Subcutaneous abdominal adipose tissue (tissue), 5 donors: ENCODE results near the gene GPBP1L1.
"Not testable (repeated sequence)": the region's sequence is repeated elsewhere in the genome, so short reads cannot be mapped to it uniquely, and the experiment has no call there.

ENCODE experiments used
- H3K27ac ChIP-seq: one replicate; pipeline ENCODE4 v1.7.0; 2013; ENCODE audit warnings: low read depth, mild to moderate bottlenecking, inconsistent platforms, low read length, moderate library complexity
- H3K27me3 ChIP-seq, 5 donors: one replicate each; pipeline ENCODE4 v1.7.0; 2013; ENCODE audit warnings: low read length in 5 of 5, inconsistent platforms in 1 of 5; ENCODE audit not compliant: control insufficient read depth in 5 of 5, insufficient read depth in 4 of 5
- H3K36me3 ChIP-seq, 5 donors: one replicate each; pipeline ENCODE4 v1.7.0; 2013; ENCODE audit warnings: low read length in 5 of 5; ENCODE audit not compliant: control insufficient read depth in 5 of 5, insufficient read depth in 5 of 5
- H3K4me1 ChIP-seq, 5 donors: one replicate each; pipeline ENCODE4 v1.7.0; 2013; ENCODE audit warnings: low read length in 5 of 5, mild to moderate bottlenecking in 3 of 5, moderate library complexity in 1 of 5; ENCODE audit not compliant: control insufficient read depth in 5 of 5, insufficient read depth in 5 of 5
- H3K4me3 ChIP-seq, 5 donors: one replicate each; pipeline ENCODE4 v1.7.0; 2013; ENCODE audit warnings: low read length in 5 of 5, low read depth in 1 of 5
- H3K9ac ChIP-seq, 5 donors: one replicate each; pipeline ENCODE4 v1.7.0; 2013; ENCODE audit warnings: low read length in 5 of 5, mild to moderate bottlenecking in 4 of 5, moderate library complexity in 3 of 5
- H3K9me3 ChIP-seq, 5 donors: one replicate each; pipeline ENCODE4 v1.7.0; 2013; ENCODE audit warnings: low read length in 5 of 5; ENCODE audit not compliant: control insufficient read depth in 5 of 5
- donor health status: healthy.
- donor health status: healthy.
- donor health status: healthy.
- donor health status: healthy.
- donor health status: healthy.

The GPBP1L1 gene

DNA sequence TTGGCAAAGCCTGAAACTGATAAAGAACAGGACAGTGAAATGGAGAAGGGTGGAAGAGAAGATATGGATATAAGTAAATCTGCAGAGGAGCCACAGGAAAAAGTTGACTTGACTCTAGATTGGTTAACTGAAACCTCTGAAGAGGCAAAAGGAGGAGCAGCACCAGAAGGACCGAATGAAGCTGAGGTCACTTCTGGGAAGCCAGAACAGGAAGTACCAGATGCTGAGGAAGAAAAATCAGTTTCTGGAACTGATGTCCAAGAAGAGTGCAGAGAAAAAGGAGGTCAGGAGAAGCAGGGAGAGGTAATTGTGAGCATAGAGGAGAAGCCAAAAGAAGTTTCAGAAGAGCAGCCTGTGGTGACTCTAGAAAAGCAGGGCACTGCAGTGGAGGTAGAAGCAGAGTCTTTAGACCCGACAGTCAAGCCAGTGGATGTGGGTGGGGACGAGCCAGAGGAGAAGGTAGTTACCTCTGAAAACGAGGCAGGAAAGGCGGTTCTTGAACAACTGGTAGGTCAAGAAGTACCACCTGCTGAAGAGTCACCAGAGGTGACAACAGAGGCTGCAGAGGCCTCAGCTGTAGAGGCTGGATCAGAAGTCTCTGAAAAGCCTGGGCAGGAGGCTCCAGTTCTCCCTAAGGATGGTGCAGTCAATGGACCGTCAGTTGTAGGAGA, 78.8 kb downstream of the GPBP1L1 start:
- no peak overlapping the region for H3K27ac ChIP-seq
- H3K9ac ChIP-seq, result no peak overlapping the region
- H3K36me3 ChIP-seq, result peaks cover 6 to 43% (median 27%) of the 10 kb centered on the region in 5 donors
- no peaks in the 10 kb centered on the region for H3K9me3 ChIP-seq
- H3K4me1 ChIP-seq, result peaks cover 1 to 15% (median 7%) of the 10 kb centered on the region in 5 donors
- H3K27me3 ChIP-seq, result no peaks in the 10 kb centered on the region
- no peak overlapping the region for H3K4me3 ChIP-seq

DNA sequence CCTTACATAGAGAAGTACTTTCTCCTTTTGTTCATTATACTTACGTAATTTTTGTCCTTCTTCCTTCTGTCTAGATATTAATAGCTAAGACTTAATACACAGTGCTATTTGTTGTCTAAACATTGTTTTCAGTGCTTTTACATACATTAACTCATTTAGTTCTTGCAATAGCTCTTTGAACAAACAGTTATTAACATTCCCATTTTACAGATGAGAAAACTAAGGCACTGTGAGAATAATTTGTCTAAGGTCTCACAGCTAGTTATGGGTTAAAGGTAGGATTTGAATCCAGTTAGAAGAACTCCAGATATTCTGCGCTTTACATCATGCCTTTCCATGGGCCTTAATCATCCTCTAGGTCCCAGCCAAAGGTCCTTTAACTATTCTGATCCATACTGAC, 82.1 kb downstream of the GPBP1L1 start:
- peaks cover 6 to 28% (median 15%) of the 10 kb centered on the region in 5 donors for H3K36me3 ChIP-seq
- no peak overlapping the region for H3K4me3 ChIP-seq
- no peak overlapping the region for H3K9ac ChIP-seq
- no peaks in the 10 kb centered on the region for H3K27me3 ChIP-seq
- H3K9me3 ChIP-seq, result no peaks in the 10 kb centered on the region
- peaks cover 1 to 15% (median 7%) of the 10 kb centered on the region in 5 donors for H3K4me1 ChIP-seq
- H3K27ac ChIP-seq, result no peak overlapping the region

DNA sequence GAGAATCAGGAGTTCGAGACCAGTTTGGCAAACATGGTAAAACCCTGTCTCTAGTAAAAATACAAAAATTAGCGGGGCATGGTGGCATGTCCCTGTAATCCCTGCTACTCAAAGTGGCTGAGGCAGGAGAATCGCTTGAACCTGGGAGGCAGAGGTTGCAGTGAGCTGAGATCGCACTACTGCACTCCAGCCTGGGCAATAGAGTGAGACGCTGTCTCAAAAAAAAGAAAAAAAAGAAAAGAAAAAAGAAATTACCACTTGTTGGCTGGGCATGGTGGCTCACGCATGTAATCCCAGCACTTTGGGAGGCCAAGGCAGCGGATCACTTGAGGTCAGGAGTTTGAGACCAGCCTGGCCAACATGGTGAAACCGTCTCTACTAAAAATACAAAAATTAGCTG, 89.6 kb downstream of the GPBP1L1 start:
- H3K9me3 ChIP-seq, H3K4me1 ChIP-seq, H3K27ac ChIP-seq, H3K27me3 ChIP-seq, H3K9ac ChIP-seq, H3K4me3 ChIP-seq: not testable (repeated sequence)
- H3K36me3 ChIP-seq, result peaks cover 10 to 26% (median 15%) of the 10 kb centered on the region in 5 donors

DNA sequence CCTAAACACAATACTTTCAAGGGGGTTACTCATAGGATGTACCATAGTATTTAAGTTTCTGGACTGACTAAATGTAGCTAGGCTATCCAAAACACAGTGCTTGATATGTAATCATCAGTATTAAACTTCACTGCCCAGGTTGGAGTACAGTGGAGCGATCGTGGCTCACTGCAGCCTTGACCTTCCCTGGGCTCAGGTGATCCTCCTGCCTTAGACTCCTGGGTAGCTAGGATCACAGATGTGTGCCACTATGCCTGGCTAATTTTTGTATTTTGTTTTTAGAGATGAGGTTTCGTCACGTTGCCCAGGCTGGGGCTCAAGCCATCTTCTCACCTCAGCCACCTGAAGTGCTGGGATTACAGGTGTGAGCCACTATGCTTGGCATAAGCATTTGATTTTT, 91.9 kb downstream of the GPBP1L1 start:
- no peaks in the 10 kb centered on the region for H3K27me3 ChIP-seq
- no peaks in the 10 kb centered on the region for H3K9me3 ChIP-seq
- H3K27ac ChIP-seq, result no peak overlapping the region
- H3K36me3 ChIP-seq, result peaks cover 10 to 31% (median 21%) of the 10 kb centered on the region in 5 donors
- H3K9ac ChIP-seq, result no peak overlapping the region
- peaks cover 0 to 4% (median 0%) of the 10 kb centered on the region in 5 donors for H3K4me1 ChIP-seq
- H3K4me3 ChIP-seq, result no peak overlapping the region

DNA sequence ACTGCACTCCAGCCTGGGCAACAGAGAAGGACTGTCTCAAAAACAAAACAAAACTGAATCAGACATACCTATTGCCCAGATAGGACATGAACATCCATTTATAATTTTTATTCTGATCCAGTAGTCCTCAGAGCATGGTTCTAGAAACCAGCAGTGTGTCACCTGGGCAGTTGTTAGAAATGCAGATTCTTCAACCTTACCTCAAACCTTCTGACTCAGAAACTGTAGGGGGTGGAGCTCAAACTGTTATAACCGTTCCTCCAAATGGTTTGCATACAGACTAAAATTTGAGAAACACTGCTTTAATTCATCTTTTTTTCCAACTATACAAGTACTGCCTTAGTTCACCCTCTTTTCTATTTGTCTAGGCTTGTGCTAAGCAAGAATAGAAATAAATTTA, 96.5 kb downstream of the GPBP1L1 start:
- no peak overlapping the region for H3K27ac ChIP-seq
- H3K4me1 ChIP-seq, result peaks cover 8 to 22% (median 21%) of the 10 kb centered on the region in 5 donors
- H3K27me3 ChIP-seq, result no peaks in the 10 kb centered on the region
- H3K36me3 ChIP-seq, result peaks cover 0 to 20% (median 13%) of the 10 kb centered on the region in 5 donors
- no peak overlapping the region for H3K4me3 ChIP-seq
- no peak overlapping the region for H3K9ac ChIP-seq
- H3K9me3 ChIP-seq, result no peaks in the 10 kb centered on the region

DNA sequence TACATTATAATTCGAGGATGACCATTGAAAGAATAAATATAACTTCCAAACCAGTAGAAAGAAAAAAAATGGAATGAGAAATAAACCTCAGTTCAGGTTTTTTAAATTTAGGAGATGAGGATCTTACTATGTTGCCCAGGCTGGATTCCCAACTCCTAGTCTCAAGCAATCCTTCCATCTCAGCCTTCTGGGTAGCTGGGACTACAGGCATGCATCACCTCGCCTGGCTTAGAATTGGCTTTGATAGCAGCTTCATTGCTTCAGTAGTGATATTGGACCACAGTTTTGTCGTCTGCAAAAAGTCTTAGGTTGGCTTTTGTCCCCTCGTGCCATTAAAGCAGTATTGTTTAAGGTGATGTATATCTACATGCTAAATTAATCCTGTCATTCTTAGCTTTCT, 99.6 kb downstream of the GPBP1L1 start:
- peaks cover 0 to 6% (median 3%) of the 10 kb centered on the region in 5 donors for H3K36me3 ChIP-seq
- H3K4me1 ChIP-seq, result peaks cover 8 to 29% (median 24%) of the 10 kb centered on the region in 5 donors
- H3K9ac ChIP-seq, result no peak overlapping the region
- no peak overlapping the region for H3K27ac ChIP-seq
- no peaks in the 10 kb centered on the region for H3K9me3 ChIP-seq
- H3K4me3 ChIP-seq, result peak overlapping the region in 2 of 5 donors; percentile 42 to 77
- no peaks in the 10 kb centered on the region for H3K27me3 ChIP-seq

DNA sequence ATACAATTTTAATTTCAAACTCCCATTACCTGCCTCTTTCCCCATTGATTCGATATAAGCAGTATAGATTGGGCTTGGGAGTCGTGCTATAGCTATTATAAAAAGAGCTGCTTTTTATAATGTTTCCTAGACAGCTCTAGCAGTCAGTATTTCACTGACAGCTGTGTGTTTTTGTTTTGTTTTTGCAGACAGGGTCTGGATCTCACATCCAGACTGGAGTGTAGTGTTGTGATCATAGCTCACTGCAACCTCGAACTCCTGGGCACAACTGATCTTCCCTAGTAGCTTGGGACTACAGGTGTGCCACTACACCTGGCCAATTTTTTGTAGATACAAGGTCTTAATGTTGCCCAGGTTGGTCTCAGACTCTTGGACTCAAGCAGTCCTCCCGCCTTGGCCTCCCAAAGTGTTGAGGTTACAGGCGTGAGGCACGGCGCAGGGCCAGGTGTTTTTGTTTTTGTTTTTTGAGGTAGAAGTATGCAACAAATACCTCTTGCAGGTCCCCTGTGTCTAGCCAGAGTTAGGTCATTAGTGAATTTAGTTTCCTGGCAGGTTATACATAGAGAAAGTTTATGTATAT, 100.7 kb downstream of the GPBP1L1 start:
- H3K4me1 ChIP-seq, result peaks cover 8 to 28% (median 24%) of the 10 kb centered on the region in 5 donors
- no peaks in the 10 kb centered on the region for H3K9me3 ChIP-seq
- H3K36me3 ChIP-seq, result no peaks in the 10 kb centered on the region
- H3K9ac ChIP-seq, result peak overlapping the region; percentile 6 to 91 (median 42)
- H3K27me3 ChIP-seq, result no peaks in the 10 kb centered on the region
- H3K27ac ChIP-seq, result no peak overlapping the region
- peak overlapping the region; percentile 76 to 100 (median 94) for H3K4me3 ChIP-seq

DNA sequence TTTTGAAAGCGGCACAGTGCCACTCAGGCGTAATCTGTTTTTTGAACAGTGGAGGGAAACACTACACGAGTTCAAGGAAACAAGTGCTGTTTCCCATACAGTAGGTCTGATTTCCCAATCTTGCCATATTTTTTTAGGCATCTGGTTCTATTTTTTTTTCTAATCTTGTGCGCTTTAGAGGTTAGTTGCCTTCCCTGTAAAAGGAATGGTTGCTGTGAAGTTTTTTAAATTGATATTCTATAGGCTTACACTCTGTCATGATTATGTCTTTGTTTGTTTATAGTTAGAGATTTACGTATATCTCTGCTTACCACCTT, 101.3 kb downstream of the GPBP1L1 start:
- H3K9me3 ChIP-seq, result no peaks in the 10 kb centered on the region
- H3K27me3 ChIP-seq, result no peaks in the 10 kb centered on the region
- peaks cover 8 to 28% (median 24%) of the 10 kb centered on the region in 5 donors for H3K4me1 ChIP-seq
- peak overlapping the region; percentile 85 for H3K27ac ChIP-seq
- H3K36me3 ChIP-seq, result no peaks in the 10 kb centered on the region
- peak overlapping the region; percentile 76 to 100 (median 94) for H3K4me3 ChIP-seq
- H3K9ac ChIP-seq, result peak overlapping the region; percentile 6 to 91 (median 42)

DNA sequence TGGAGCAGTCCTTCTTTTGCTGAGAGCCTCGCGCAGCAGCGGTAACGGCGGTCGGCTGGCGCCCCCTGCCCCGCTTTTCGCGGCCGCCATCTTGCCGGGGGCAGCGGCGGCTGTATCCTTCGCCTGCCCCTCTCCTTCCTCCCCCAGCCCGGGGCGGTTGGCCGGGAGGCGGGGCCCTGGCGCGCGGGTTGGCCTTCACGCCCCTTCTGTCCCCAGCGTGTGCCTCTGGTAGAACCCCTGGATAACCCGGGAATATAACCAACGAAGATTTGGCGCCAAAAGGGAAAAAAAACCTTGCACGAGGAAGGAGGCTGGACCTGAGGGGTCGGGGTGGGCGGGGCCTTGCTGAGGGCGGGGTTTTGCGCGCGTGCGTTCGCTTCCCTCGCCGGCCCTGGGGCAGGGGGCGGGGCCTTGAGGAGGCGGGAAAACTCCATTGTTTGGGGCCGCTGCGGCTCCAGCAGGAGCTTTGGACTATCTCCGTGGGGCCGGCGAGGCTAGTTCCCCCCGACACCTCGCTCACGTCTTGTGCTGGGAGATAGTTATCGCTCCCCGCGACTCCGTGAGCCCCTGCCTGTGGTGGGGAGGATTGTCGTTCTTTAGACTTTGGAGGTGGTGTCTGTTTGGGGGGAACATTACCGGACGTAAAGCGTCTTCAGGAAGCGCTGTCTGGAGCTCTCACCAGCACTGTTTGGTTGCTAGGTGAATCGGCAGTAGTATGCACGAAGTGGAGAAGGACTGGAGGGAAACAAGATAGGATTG, 101.8 kb downstream of the GPBP1L1 start:
- H3K4me1 ChIP-seq, result peaks cover 8 to 28% (median 24%) of the 10 kb centered on the region in 5 donors
- no peaks in the 10 kb centered on the region for H3K27me3 ChIP-seq
- no peaks in the 10 kb centered on the region for H3K36me3 ChIP-seq
- no peaks in the 10 kb centered on the region for H3K9me3 ChIP-seq
- peak overlapping the region; percentile 6 to 97 (median 79) for H3K9ac ChIP-seq
- H3K4me3 ChIP-seq, result peak overlapping the region; percentile 76 to 100 (median 99)
- H3K27ac ChIP-seq, result peak overlapping the region; percentile 85
